ENCODE results near the gene COL4A2. TPM values are rescaled to one million over a fixed set of nuclear protein-coding genes. Genes with fewer than 3 reads are reported as not detected.

Gene COL4A2
- polyA plus RNA-seq, 1 donor from 2014 or later: not detected

- Mint-ChIP-seq H3K27ac (no peak overlapping the region), H3K4me3 (no peak overlapping the region), H3K36me3 (no peaks in the 10 kb centered on the region), H3K4me1 (peaks cover 0 to 2% (median 0%) of the 10 kb centered on the region in 3 donors), H3K9me3 (peaks cover 0 to 3% (median 0%) of the 10 kb centered on the region in 3 donors), H3K27me3 (peaks cover 6% of the 10 kb centered on the region)
Measured at GRCh38 chr13:110293037-110293436, 14.0 kb upstream of the COL4A2 start.

GRCh38 chr13:110293649-110294048 lies 13.4 kb upstream of the COL4A2 start:
- peaks cover 0 to 3% (median 0%) of the 10 kb centered on the region in 3 donors for H3K9me3 Mint-ChIP-seq
- H3K4me1 Mint-ChIP-seq: peaks cover 0 to 2% (median 0%) of the 10 kb centered on the region in 3 donors
- H3K27ac Mint-ChIP-seq: no peak overlapping the region
- H3K4me3 Mint-ChIP-seq: no peak overlapping the region
- H3K27me3 Mint-ChIP-seq: peaks cover 11% of the 10 kb centered on the region
- no peaks in the 10 kb centered on the region for H3K36me3 Mint-ChIP-seq

- Mint-ChIP-seq H3K4me1 (peaks cover 0 to 2% (median 0%) of the 10 kb centered on the region in 3 donors), H3K36me3 (no peaks in the 10 kb centered on the region), H3K9me3 (peaks cover 0 to 6% (median 0%) of the 10 kb centered on the region in 3 donors), H3K27ac (no peak overlapping the region), H3K27me3 (peaks cover 14% of the 10 kb centered on the region), H3K4me3 (no peak overlapping the region)
Measured at GRCh38 chr13:110294146-110294545, 12.9 kb upstream of the COL4A2 start.

GRCh38 chr13:110294622-110295021 lies 12.5 kb upstream of the COL4A2 start:
- peaks cover 0 to 6% (median 0%) of the 10 kb centered on the region in 3 donors for H3K9me3 Mint-ChIP-seq
- H3K36me3 Mint-ChIP-seq: no peaks in the 10 kb centered on the region
- no peak overlapping the region for H3K4me3 Mint-ChIP-seq
- peaks cover 14% of the 10 kb centered on the region for H3K27me3 Mint-ChIP-seq
- peaks cover 0 to 2% (median 0%) of the 10 kb centered on the region in 3 donors for H3K4me1 Mint-ChIP-seq
- H3K27ac Mint-ChIP-seq: no peak overlapping the region

GRCh38 chr13:110297011-110297410 lies 10.1 kb upstream of the COL4A2 start:
- Mint-ChIP-seq H3K4me3 (no peak overlapping the region), H3K27ac (no peak overlapping the region), H3K27me3 (peaks cover 15% of the 10 kb centered on the region), H3K9me3 (peaks cover 0 to 6% (median 0%) of the 10 kb centered on the region in 3 donors), H3K4me1 (no peaks in the 10 kb centered on the region), H3K36me3 (no peaks in the 10 kb centered on the region)

- Mint-ChIP-seq H3K27ac (no peak overlapping the region), H3K9me3 (peaks cover 0 to 4% (median 0%) of the 10 kb centered on the region in 3 donors), H3K36me3 (no peaks in the 10 kb centered on the region), H3K4me3 (no peak overlapping the region), H3K27me3 (peaks cover 15% of the 10 kb centered on the region), H3K4me1 (no peaks in the 10 kb centered on the region)
Measured at GRCh38 chr13:110297766-110298504, 9.1 kb upstream of the COL4A2 start.

GRCh38 chr13:110298505-110299282 lies 8.4 kb upstream of the COL4A2 start:
- Mint-ChIP-seq H3K27ac (no peak overlapping the region), H3K4me1 (no peaks in the 10 kb centered on the region), H3K27me3 (peaks cover 16% of the 10 kb centered on the region), H3K9me3 (peaks cover 0 to 4% (median 0%) of the 10 kb centered on the region in 3 donors), H3K36me3 (no peaks in the 10 kb centered on the region), H3K4me3 (no peak overlapping the region)

GRCh38 chr13:110299283-110299840 lies 7.7 kb upstream of the COL4A2 start:
- H3K4me1 Mint-ChIP-seq: no peaks in the 10 kb centered on the region
- H3K36me3 Mint-ChIP-seq: no peaks in the 10 kb centered on the region
- peaks cover 17% of the 10 kb centered on the region for H3K27me3 Mint-ChIP-seq
- H3K4me3 Mint-ChIP-seq: no peak overlapping the region
- peaks cover 0 to 4% (median 0%) of the 10 kb centered on the region in 3 donors for H3K9me3 Mint-ChIP-seq
- H3K27ac Mint-ChIP-seq: no peak overlapping the region

- Mint-ChIP-seq H3K27ac (no peak overlapping the region), H3K9me3 (peaks cover 0 to 4% (median 0%) of the 10 kb centered on the region in 3 donors), H3K4me1 (no peaks in the 10 kb centered on the region), H3K4me3 (no peak overlapping the region), H3K27me3 (peaks cover 26% of the 10 kb centered on the region), H3K36me3 (no peaks in the 10 kb centered on the region)
Measured at GRCh38 chr13:110300090-110300815, 6.8 kb upstream of the COL4A2 start.

GRCh38 chr13:110301083-110301482 lies 6.0 kb upstream of the COL4A2 start:
- H3K4me3 Mint-ChIP-seq: no peak overlapping the region
- H3K27me3 Mint-ChIP-seq: peaks cover 28% of the 10 kb centered on the region
- peaks cover 0 to 2% (median 0%) of the 10 kb centered on the region in 3 donors for H3K9me3 Mint-ChIP-seq

GRCh38 chr13:110301606-110302553 lies 5.2 kb upstream of the COL4A2 start:
- Mint-ChIP-seq H3K4me1 (peaks cover 0 to 2% (median 0%) of the 10 kb centered on the region in 3 donors), H3K9me3 (peaks cover 0 to 2% (median 0%) of the 10 kb centered on the region in 3 donors), H3K4me3 (no peak overlapping the region), H3K36me3 (no peaks in the 10 kb centered on the region), H3K27me3 (peaks cover 27% of the 10 kb centered on the region), H3K27ac (no peak overlapping the region)

More at GRCh38 chr13:110301083-110301482, 6.0 kb upstream of the COL4A2 start:
- peaks cover 0 to 2% (median 0%) of the 10 kb centered on the region in 3 donors for H3K4me1 Mint-ChIP-seq
- H3K27ac Mint-ChIP-seq: no peak overlapping the region
- H3K36me3 Mint-ChIP-seq: no peaks in the 10 kb centered on the region

GRCh38 chr13:110302997-110303396 lies 4.1 kb upstream of the COL4A2 start:
- peaks cover 0 to 2% (median 0%) of the 10 kb centered on the region in 3 donors for H3K4me1 Mint-ChIP-seq
- peaks cover 28% of the 10 kb centered on the region for H3K27me3 Mint-ChIP-seq
- H3K36me3 Mint-ChIP-seq: no peaks in the 10 kb centered on the region

GRCh38 chr13:110303644-110304043 lies 3.4 kb upstream of the COL4A2 start:
- no peak overlapping the region for H3K4me3 Mint-ChIP-seq
- no peak overlapping the region for H3K27ac Mint-ChIP-seq
- H3K36me3 Mint-ChIP-seq: no peaks in the 10 kb centered on the region
- peaks cover 0 to 4% (median 0%) of the 10 kb centered on the region in 3 donors for H3K4me1 Mint-ChIP-seq
- peaks cover 0 to 2% (median 0%) of the 10 kb centered on the region in 3 donors for H3K9me3 Mint-ChIP-seq
- peaks cover 29% of the 10 kb centered on the region for H3K27me3 Mint-ChIP-seq

More at GRCh38 chr13:110302997-110303396, 4.1 kb upstream of the COL4A2 start:
- no peak overlapping the region for H3K4me3 Mint-ChIP-seq
- no peak overlapping the region for H3K27ac Mint-ChIP-seq
- peaks cover 0 to 2% (median 0%) of the 10 kb centered on the region in 3 donors for H3K9me3 Mint-ChIP-seq
